ENCODE results near the gene PACC1. TPM values are rescaled to one million over a fixed set of nuclear protein-coding genes. Genes with fewer than 3 reads are reported as not detected.

Gene PACC1
- total RNA-seq (2014; rRNA removed) (18.7 and 37.5 TPM in 2 replicates), Bru-seq, nascent RNA (percentile 73 among the genes with signal in this experiment), BruChase-seq, experiment 1, labeled RNA remaining after a 6-hour chase (percentile 69 among the genes with signal in this experiment), BruChase-seq, experiment 2, labeled RNA remaining after a 2-hour chase (percentile 68 among the genes with signal in this experiment)
- long read RNA-seq, transcript TMEM206-201 (8 exons, 2,475 nt) = major isoform, 37 of 65 reads
- long read RNA-seq, partial matches to known transcripts = 10 of 65 reads
- long read RNA-seq, other reads (novel, unspliced or antisense) = 17 of 65 reads

GRCh38 chr1:212414328-212415106 lies at the start of gene PACC1:
Gene PACC1, minus strand, starts transcription at chr1:212414886. Its CDS starts 129 bp downstream, at chr1:212414757.
- Histone ChIP-seq H3K4me2 (ENCODE audit: low read length) (peak within 1 kb of the TSS; percentile 95), H3K79me2 (ENCODE audit: low read length) (peaks cover 24% of the 10 kb centered on the region), H3F3A (ENCODE audit: low read length, unreplicated experiment) (no peaks in the 10 kb centered on the region), H2AFZ (ENCODE audit: low read length) (peak within 1 kb of the TSS; percentile 89), H3K4me3 (ENCODE audit: low read length) (peak within 1 kb of the TSS; percentile 79), H3K9ac (ENCODE audit: low read length) (peak within 1 kb of the TSS; percentile 59), H3K9me2 (replicated peaks; ENCODE audit: low read length) (no peaks in the 10 kb centered on the region), H3K36me3 (ENCODE audit: low read depth, low read length) (peaks cover 17% of the 10 kb centered on the region), H3K27ac (ENCODE audit: low read length) (no peak within 1 kb of the TSS), H3K27me3 (ENCODE audit: low read length) (no peaks in the 10 kb centered on the region), H3K4me1 (ENCODE audit: insufficient read depth, low read length) (peaks cover 10% of the 10 kb centered on the region), H3K9me3 (ENCODE audit: low read length) (no peaks in the 10 kb centered on the region), H4K20me1 (ENCODE audit: low read length) (no peaks in the 10 kb centered on the region)
- DNase-seq (peak; percentile 98), ATAC-seq (peak; percentile 92)
- TF ChIP-seq EZH2 (IDR thresholded peaks at IDR 0.05; ENCODE audit: low read length, unreplicated experiment) (no peak), EZH2phosphoT487 (IDR thresholded peaks at IDR 0.05; ENCODE audit: borderline replicate concordance, low read length) (no peak), CTCF (conservative IDR thresholded peaks at IDR 0.05; ENCODE audit: low read depth, low read length) (no peak)
- no TSS peak for BruUV-seq (replicated peaks)
- intact Hi-C loops (cut with micrococcal nuclease) = loop anchor here (1.0 kb wide), 1 partner anchor 18 kb away; the partner anchor contains the start of gene NENF
- POLR2A ChIA-PET (ENCODE audit: unreplicated experiment) = no interaction called here
- CTCF ChIA-PET = interaction anchor here (0.7 kb wide), 1 partner anchor 8 kb away, joined by 9 read pairs; no protein-coding TSS in a partner anchor

GRCh38 chr1:212463565-212464285 lies 49.0 kb upstream of the PACC1 start:
- no peak overlapping the region for H2AFZ ChIP-seq (ENCODE audit: low read length)
- intact Hi-C loops (cut with micrococcal nuclease) = no loop called here
- no TSS peak for BruUV-seq (replicated peaks)

More at GRCh38 chr1:212463565-212464285, 49.0 kb upstream of the PACC1 start:
- no peak overlapping the region for H3K4me2 ChIP-seq (ENCODE audit: low read length)
- no peak for TF ChIP-seq EZH2 (IDR thresholded peaks at IDR 0.05; ENCODE audit: low read length, unreplicated experiment)
- TF ChIP-seq CTCF (conservative IDR thresholded peaks at IDR 0.05; ENCODE audit: low read depth, low read length) = no peak
- no peak for TF ChIP-seq EZH2phosphoT487 (IDR thresholded peaks at IDR 0.05; ENCODE audit: borderline replicate concordance, low read length)
- H3K27ac ChIP-seq (ENCODE audit: low read length) = no peak overlapping the region
- H3K4me1 ChIP-seq (ENCODE audit: insufficient read depth, low read length) = peaks cover 5% of the 10 kb centered on the region; the same call in 1 of the 2 replicates
- H3K9ac ChIP-seq (ENCODE audit: low read length) = no peak overlapping the region
- H3K9me3 ChIP-seq (ENCODE audit: low read length) = no peaks in the 10 kb centered on the region
- DNase-seq = no peak
- no peaks in the 10 kb centered on the region for H3K36me3 ChIP-seq (ENCODE audit: low read depth, low read length)
- ATAC-seq = no peak
- ChIA-PET CTCF (interaction anchor here (0.8 kb wide), 1 partner anchor 14 kb away, joined by 3 read pairs; no protein-coding TSS in a partner anchor), POLR2A (ENCODE audit: unreplicated experiment) (interaction anchor here (0.6 kb wide), 1 partner anchor 31 kb away, joined by 4 read pairs; the partner anchor contains the start of gene NENF)
- no peaks in the 10 kb centered on the region for H3K27me3 ChIP-seq (ENCODE audit: low read length)
- no peak overlapping the region for H3K4me3 ChIP-seq (ENCODE audit: low read length)
- H3K79me2 ChIP-seq (ENCODE audit: low read length) = no peaks in the 10 kb centered on the region
- no peaks in the 10 kb centered on the region for H3K9me2 ChIP-seq (replicated peaks; ENCODE audit: low read length)
- no peaks in the 10 kb centered on the region for H4K20me1 ChIP-seq (ENCODE audit: low read length)
- no peaks in the 10 kb centered on the region for H3F3A ChIP-seq (ENCODE audit: low read length, unreplicated experiment)
